Measurements from ENCODE around the gene MTTP.

Gene MTTP

DNA sequence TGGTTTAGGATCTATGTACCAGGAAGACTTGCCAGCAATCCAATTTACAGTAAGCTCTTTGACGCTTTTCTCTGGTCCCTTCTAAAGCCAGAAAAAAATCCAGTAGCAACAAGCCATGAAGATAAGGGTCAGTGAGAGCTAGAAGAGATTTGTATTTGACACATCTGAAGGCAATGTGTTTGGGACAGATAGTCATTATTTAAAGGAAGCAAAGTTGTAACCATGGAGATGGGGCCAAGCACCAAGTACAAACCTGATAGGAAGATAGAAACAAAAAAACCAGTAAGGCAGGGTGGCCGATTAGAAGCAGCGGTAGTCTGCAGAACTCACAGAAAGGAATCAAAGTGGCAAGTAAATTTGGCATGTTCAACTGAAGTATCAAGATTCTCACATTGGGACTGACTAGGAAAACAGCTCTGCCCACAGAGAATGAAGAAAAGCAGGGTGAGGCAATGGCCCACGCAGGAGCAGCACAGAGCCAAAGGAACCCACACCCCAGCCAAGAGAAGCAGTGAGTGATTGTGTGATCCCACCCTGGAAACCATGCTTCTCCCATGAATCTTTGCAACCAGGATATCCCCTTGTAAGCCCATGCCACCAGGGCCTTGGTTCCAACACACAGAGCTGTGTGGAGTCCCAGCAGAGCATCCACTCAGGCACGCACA, 95.9 kb downstream of the MTTP start:
- no peak for DNase-seq

Data from T-helper 9 cell (primary cell).